Body of pancreas (tissue), 4 donors: Measurements from ENCODE around the gene PLEKHG4B.

Experiments used
- CTCF ChIP-seq, 7 experiments: fragments of 450-650 bp in 4 of 7; fragments of 200-600 bp in 3 of 7; sonication (generic) in 3 of 7; IDR thresholded peaks; one replicate each; pipeline ENCODE4 v1.5.1; 2016 to 2019; ENCODE audit warnings: antibody characterized with exemption in 7 of 7
- POLR2A ChIP-seq, 3 donors: fragments of 450-650 bp; IDR thresholded peaks; one replicate each; pipeline ENCODE4 v1.6.1; 2016; ENCODE audit warnings: antibody characterized with exemption in 3 of 3, mild to moderate bottlenecking in 2 of 3

GRCh38 chr5:91556-92263 is at the start of gene PLEKHG4B:
- no peak for TF ChIP-seq CTCF (IDR thresholded peaks at IDR 0.05)
- TF ChIP-seq POLR2A (IDR thresholded peaks at IDR 0.05), result no peak
